PC-3 (cell line): ENCODE results near the gene HSF4. TPM values are rescaled to one million over a fixed set of nuclear protein-coding genes. Genes with fewer than 3 reads are reported as not detected.
A peak's percentile ranks its signal among the peaks of the same experiment; 100 is the strongest.

Source experiments
- ATAC-seq: fragments of 200-7000 bp; cut with Tn5 transposase; 2 replicates; pipeline ENCODE4 v1.9.1; 2020; ENCODE audit warnings: mild to moderate bottlenecking, moderate library complexity
- BruUV-seq: library from RNA; stranded (reverse); fragments of 400-500 nt; replicated peaks from 2 replicates; lab custom pipeline; 2021; lab: Mats Ljungman, UMichigan
- CTCF ChIA-PET: fragments of 300-600 bp; sonication (Branson Sonifier 250); formaldehyde crosslinking; loops from one replicate; lab custom pipeline; 2022; ENCODE audit warnings: antibody characterized with exemption; lab: Charles Lee
- POLR2A ChIA-PET: fragments of 300-600 bp; sonication (Branson Sonifier 250); formaldehyde crosslinking; loops from one replicate; lab custom pipeline; 2022; ENCODE audit warnings: antibody characterized with exemption; ENCODE audit not compliant: unreplicated experiment; lab: Charles Lee
- DNase-seq: peaks from one replicate; pipeline ENCODE4 v3.0.0-alpha.2; 2015
- H2AFZ ChIP-seq: fragments of 300-600 bp; sonication (generic); 2 replicates; pipeline ENCODE4 v1.6.0; 2016; ENCODE audit warnings: antibody characterized with exemption, low read length
- H3F3A ChIP-seq: fragments of 300-600 bp; sonication (generic); one replicate; pipeline ENCODE4 v1.6.0; 2017; ENCODE audit warnings: antibody characterized with exemption, low read length, control low read depth, mild to moderate bottlenecking; ENCODE audit not compliant: unreplicated experiment
- H3K27ac ChIP-seq: fragments of 300-600 bp; sonication (generic); 2 replicates; pipeline ENCODE4 v1.5.1; 2016; ENCODE audit warnings: mild to moderate bottlenecking, low read length
- H3K27me3 ChIP-seq: fragments of 300-600 bp; sonication (generic); 2 replicates; pipeline ENCODE4 v1.6.1; 2016; ENCODE audit warnings: low read length, mixed read lengths
- H3K36me3 ChIP-seq: fragments of 300-600 bp; sonication (generic); 2 replicates; pipeline ENCODE4 v1.6.1; 2016; ENCODE audit warnings: low read depth, mixed run types, low read length, mixed read lengths
- H3K4me1 ChIP-seq: fragments of 300-600 bp; sonication (generic); 2 replicates; pipeline ENCODE4 v1.5.1; 2016; ENCODE audit warnings: low read length; ENCODE audit not compliant: insufficient read depth
- H3K4me2 ChIP-seq: fragments of 300-600 bp; sonication (generic); 2 replicates; pipeline ENCODE4 v1.6.0; 2016; ENCODE audit warnings: low read length
- H3K4me3 ChIP-seq: fragments of 300-600 bp; sonication (generic); 2 replicates; pipeline ENCODE4 v1.5.1; 2016; ENCODE audit warnings: mild to moderate bottlenecking, low read length, mixed read lengths
- H3K79me2 ChIP-seq: fragments of 300-600 bp; sonication (generic); 2 replicates; pipeline ENCODE4 v1.6.1; 2017; ENCODE audit warnings: low read length, mixed read lengths
- H3K9ac ChIP-seq: fragments of 300-600 bp; sonication (generic); 2 replicates; pipeline ENCODE4 v1.6.0; 2016; ENCODE audit warnings: mild to moderate bottlenecking, low read length
- H3K9me2 ChIP-seq: fragments of 300-600 bp; sonication (generic); replicated peaks from 2 replicates; pipeline ENCODE4 v1.6.1; 2016; ENCODE audit warnings: mixed run types, low read length, mixed read lengths
- H3K9me3 ChIP-seq: fragments of 300-600 bp; sonication (generic); 2 replicates; pipeline ENCODE4 v1.6.1; 2016; ENCODE audit warnings: low read length, mixed read lengths
- H4K20me1 ChIP-seq: fragments of 300-600 bp; sonication (generic); 2 replicates; pipeline ENCODE4 v1.6.1; 2016; ENCODE audit warnings: low read length, mixed read lengths
- CTCF ChIP-seq: fragments of 300-600 bp; sonication (generic); conservative IDR thresholded peaks from 2 replicates; pipeline ENCODE4 v1.5.1; 2017; ENCODE audit warnings: antibody characterized with exemption, low read depth, mild to moderate bottlenecking, low read length
- EZH2 ChIP-seq: fragments of 300-600 bp; sonication (generic); IDR thresholded peaks from one replicate; pipeline ENCODE4 v1.6.1; 2017; ENCODE audit warnings: antibody characterized with exemption, mild to moderate bottlenecking, low read length; ENCODE audit not compliant: unreplicated experiment
- EZH2phosphoT487 ChIP-seq: fragments of 300-600 bp; sonication (generic); IDR thresholded peaks from 2 replicates; pipeline ENCODE4 v1.6.1; 2018; ENCODE audit warnings: mild to moderate bottlenecking, antibody characterized with exemption, low read length, borderline replicate concordance
- intact Hi-C: fragments of 100-400 bp; cut with micrococcal nuclease; formaldehyde crosslinking; loops from 2 replicates; pipeline ENCODE4 v1.9.0; 2023
- total RNA-seq: library from RNA; depleted of rRNA; stranded (reverse); fragments of >200 nt; gene quantifications from 2 replicates; pipeline ENCODE4 v1.2.3, GENCODE V29; 2014

Gene HSF4
- total RNA-seq, 1 experiment from 2014 or later: 20.6 TPM

- Histone ChIP-seq H3K36me3 (peaks cover 18% of the 10 kb centered on the region; the same call in 1 of the 2 replicates), H3K9ac (peak within 1 kb of the TSS; percentile 99), H3K4me3 (peak within 1 kb of the TSS; percentile 98), H3K4me2 (peak within 1 kb of the TSS; percentile 94), H3K79me2 (peaks cover 30% of the 10 kb centered on the region), H3K27me3 (no peaks in the 10 kb centered on the region), H2AFZ (peak within 1 kb of the TSS; percentile 75), H3K4me1 (peaks cover 14% of the 10 kb centered on the region), H3K27ac (peak within 1 kb of the TSS; percentile 32), H3K9me2 (no peaks in the 10 kb centered on the region), H3K9me3 (no peaks in the 10 kb centered on the region), H3F3A (no peaks in the 10 kb centered on the region), H4K20me1 (no peaks in the 10 kb centered on the region; the same call in none of the 2 replicates)
- ChIA-PET POLR2A (no interaction called here), CTCF (no interaction called here)
- intact Hi-C loops: loop anchor here (10.0 kb wide), 1 partner anchor 53 kb away; the partner anchor contains the start of genes FHOD1 and SLC9A5
- DNase-seq (peak; percentile 88), ATAC-seq (peak; percentile 95)
- no TSS peak for BruUV-seq
- no peak for TF ChIP-seq EZH2phosphoT487
- TF ChIP-seq EZH2: no peak
- TF ChIP-seq CTCF: no peak
Measured at GRCh38 chr16:67191995-67192681, 27.6 kb downstream of the HSF4 start, which contains the start of gene E2F4. E2F4 (plus strand) TSS chr16:67192155; CDS start chr16:67192228, 73 bp downstream.

GRCh38 chr16:67192781-67193361 is 28.3 kb downstream of the HSF4 start:
- H3K36me3 ChIP-seq: peaks cover 18% of the 10 kb centered on the region; the same call in 1 of the 2 replicates
- H4K20me1 ChIP-seq: no peaks in the 10 kb centered on the region; the same call in none of the 2 replicates
- H3K9ac ChIP-seq: peak overlapping the region; percentile 99
- peak overlapping the region; percentile 94 for H3K4me2 ChIP-seq
- no TSS peak for BruUV-seq
- H3K4me3 ChIP-seq: peak overlapping the region; percentile 98
- DNase-seq (no peak), ATAC-seq (no peak)
- no peaks in the 10 kb centered on the region for H3K27me3 ChIP-seq
- no peaks in the 10 kb centered on the region for H3K9me3 ChIP-seq
- H3K4me1 ChIP-seq: peaks cover 14% of the 10 kb centered on the region
- H3K27ac ChIP-seq: peak overlapping the region; percentile 32; the same call in 1 of the 2 replicates
- no peaks in the 10 kb centered on the region for H3F3A ChIP-seq
- H2AFZ ChIP-seq: no peak overlapping the region
- ChIA-PET CTCF (no interaction called here), POLR2A (no interaction called here)
- intact Hi-C loops: loop anchor here (10.0 kb wide), 1 partner anchor 52 kb away; the partner anchor contains the start of genes FHOD1 and SLC9A5
- H3K9me2 ChIP-seq: no peaks in the 10 kb centered on the region
- no peak for TF ChIP-seq CTCF
- TF ChIP-seq EZH2: no peak
- TF ChIP-seq EZH2phosphoT487: no peak
- H3K79me2 ChIP-seq: peaks cover 30% of the 10 kb centered on the region
